Left ventricle myocardium inferior (tissue), 1 donor: ENCODE results near the gene RNF150. TPM values are rescaled to one million over a fixed set of nuclear protein-coding genes. Genes with fewer than 3 reads are reported as not detected.
A peak's percentile ranks its signal among the peaks of the same experiment; 100 is the strongest.

Source experiments
- DNase-seq: peaks from one replicate; pipeline ENCODE4 v3.0.0-alpha.2; 2020
- H3K27ac ChIP-seq: fragments of 200-600 bp; replicated peaks from 2 replicates; pipeline ENCODE4 v1.8.0; 2021
- H3K27me3 ChIP-seq: fragments of 200-600 bp; 2 replicates; pipeline ENCODE4 v1.8.0; 2021; ENCODE audit warnings: low read depth
- H3K36me3 ChIP-seq: fragments of 200-600 bp; 2 replicates; pipeline ENCODE4 v1.8.0; 2021
- H3K4me1 ChIP-seq: fragments of 200-600 bp; 2 replicates; pipeline ENCODE4 v1.8.0; 2021
- H3K4me3 ChIP-seq: fragments of 200-600 bp; 2 replicates; pipeline ENCODE4 v1.8.0; 2021; ENCODE audit warnings: mild to moderate bottlenecking, moderate library complexity
- H3K9me3 ChIP-seq: fragments of 200-600 bp; replicated peaks from 2 replicates; pipeline ENCODE4 v1.8.0; 2021
- intact Hi-C: fragments of 100-400 bp; cut with micrococcal nuclease; formaldehyde crosslinking; loops from one replicate; pipeline ENCODE4 v1.11.0; 2022
- total RNA-seq: library from RNA; stranded (reverse); fragmentation: NEBNext Ultra II Directional; extraction: Animal tissue kit (Norgen Biotek cat#: 25700); gene quantifications from one replicate; pipeline ENCODE4 v1.2.1, GENCODE V29; 2021
- TF ChIP-seq, protein P1 (sequence below): fragments of 200-600 bp; IDR thresholded peaks from 2 replicates; pipeline ENCODE4 v1.8.0; 2021; ENCODE audit warnings: antibody characterized with exemption, mild to moderate bottlenecking, borderline replicate concordance
- donor health status: DM: no; HTN: yes; CAD: no; lungs with severe emphysema.

The RNF150 gene
- total RNA-seq, 1 donor from 2014 or later: 68.0 TPM

DNA sequence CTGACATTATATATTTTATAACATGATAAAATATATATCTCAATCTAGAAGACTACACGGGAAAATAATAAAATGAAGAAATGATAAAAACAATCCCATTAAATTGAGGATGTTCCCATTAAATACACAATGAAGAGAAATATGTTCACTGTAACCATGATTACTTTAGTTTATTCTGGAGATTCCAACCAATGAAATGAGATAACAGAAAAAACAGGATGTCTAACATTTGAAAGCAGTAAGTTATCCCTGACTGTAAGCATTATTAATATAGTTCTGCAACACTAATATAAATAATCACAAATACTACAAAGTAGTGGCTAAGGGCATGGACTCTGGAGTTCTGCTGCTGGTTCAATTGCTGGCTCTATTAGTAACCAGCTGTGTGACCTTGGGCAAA is 169.4 kb downstream of the RNF150 start:
- Histone ChIP-seq H3K4me1 (no peaks in the 10 kb centered on the region), H3K4me3 (no peak overlapping the region), H3K9me3 (no peaks in the 10 kb centered on the region), H3K27me3 (no peaks in the 10 kb centered on the region), H3K36me3 (no peaks in the 10 kb centered on the region), H3K27ac (no peak overlapping the region)
- TF ChIP-seq, protein P1, sequence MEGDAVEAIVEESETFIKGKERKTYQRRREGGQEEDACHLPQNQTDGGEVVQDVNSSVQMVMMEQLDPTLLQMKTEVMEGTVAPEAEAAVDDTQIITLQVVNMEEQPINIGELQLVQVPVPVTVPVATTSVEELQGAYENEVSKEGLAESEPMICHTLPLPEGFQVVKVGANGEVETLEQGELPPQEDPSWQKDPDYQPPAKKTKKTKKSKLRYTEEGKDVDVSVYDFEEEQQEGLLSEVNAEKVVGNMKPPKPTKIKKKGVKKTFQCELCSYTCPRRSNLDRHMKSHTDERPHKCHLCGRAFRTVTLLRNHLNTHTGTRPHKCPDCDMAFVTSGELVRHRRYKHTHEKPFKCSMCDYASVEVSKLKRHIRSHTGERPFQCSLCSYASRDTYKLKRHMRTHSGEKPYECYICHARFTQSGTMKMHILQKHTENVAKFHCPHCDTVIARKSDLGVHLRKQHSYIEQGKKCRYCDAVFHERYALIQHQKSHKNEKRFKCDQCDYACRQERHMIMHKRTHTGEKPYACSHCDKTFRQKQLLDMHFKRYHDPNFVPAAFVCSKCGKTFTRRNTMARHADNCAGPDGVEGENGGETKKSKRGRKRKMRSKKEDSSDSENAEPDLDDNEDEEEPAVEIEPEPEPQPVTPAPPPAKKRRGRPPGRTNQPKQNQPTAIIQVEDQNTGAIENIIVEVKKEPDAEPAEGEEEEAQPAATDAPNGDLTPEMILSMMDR: no peak
- no peak for DNase-seq
- intact Hi-C loops: no loop called here

DNA sequence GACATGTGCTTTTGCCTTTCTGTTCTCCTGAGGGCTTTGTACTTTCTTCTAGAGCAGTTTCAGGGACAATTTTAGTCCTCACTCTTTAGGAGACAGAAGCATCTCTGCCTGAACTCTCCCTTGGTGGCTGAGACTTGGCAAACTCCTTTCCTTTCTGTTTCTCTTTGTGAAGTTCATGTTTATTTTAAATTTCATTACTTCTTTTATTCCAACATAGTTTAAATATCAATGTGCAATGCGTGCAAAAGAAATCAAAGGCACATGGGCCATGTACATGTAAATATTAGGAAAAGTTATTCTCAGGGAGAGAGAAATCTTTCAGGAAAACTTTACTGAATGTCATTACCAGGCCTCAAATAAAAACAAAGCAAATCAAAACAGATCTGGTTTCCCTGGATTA is 177.6 kb downstream of the RNF150 start:
- H3K27ac ChIP-seq: peak overlapping the region; percentile 39
- TF ChIP-seq, protein P1: no peak
- H3K4me1 ChIP-seq: peaks cover 17% of the 10 kb centered on the region
- no peak for DNase-seq
- no peaks in the 10 kb centered on the region for H3K27me3 ChIP-seq
- intact Hi-C loops: no loop called here
- H3K9me3 ChIP-seq: peaks cover 5% of the 10 kb centered on the region
- no peaks in the 10 kb centered on the region for H3K36me3 ChIP-seq
- no peak overlapping the region for H3K4me3 ChIP-seq

DNA sequence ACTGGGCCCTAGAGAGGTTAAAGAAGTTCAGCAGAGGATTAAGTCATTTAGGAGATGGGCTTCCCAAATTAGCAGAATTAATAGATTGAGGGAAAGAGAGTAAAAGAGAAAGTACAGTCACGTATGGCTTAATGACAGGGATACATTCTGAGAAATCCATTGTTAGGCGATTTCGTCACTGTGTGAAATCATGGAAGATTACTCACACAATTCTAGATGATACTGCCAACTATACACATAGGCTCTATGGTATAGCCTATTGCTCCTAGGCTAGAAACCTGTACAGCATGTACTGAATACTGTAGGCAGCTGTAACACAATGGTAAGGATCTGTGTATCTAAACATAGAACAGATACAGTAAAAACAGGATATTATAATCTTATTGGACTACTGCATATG is 180.6 kb downstream of the RNF150 start:
- TF ChIP-seq, protein P1: no peak
- H3K27ac ChIP-seq: no peak overlapping the region

DNA sequence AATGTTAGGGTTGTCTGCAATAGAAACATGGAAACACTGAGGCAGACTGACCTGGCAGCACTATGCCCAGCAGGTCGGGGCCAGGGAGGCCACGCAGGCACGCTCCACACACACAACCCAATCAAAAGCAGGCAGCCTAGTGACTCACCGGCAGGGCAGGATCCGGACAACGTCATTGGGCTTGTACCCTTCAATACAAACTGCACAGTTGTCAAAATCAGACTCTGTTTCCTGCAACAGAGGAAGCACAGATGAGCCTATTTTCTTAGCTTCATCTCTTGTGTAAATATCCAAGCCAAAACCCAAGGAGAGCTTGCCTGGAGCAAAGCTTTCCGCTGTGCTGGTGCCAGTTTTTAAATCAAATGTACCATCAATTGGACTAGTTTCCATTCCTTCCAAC is 185.8 kb downstream of the RNF150 start:
- TF ChIP-seq, protein P1: no peak
- intact Hi-C loops: no loop called here
- H3K9me3 ChIP-seq: no peaks in the 10 kb centered on the region
- H3K4me1 ChIP-seq: peaks cover 13% of the 10 kb centered on the region
- H3K27me3 ChIP-seq: no peaks in the 10 kb centered on the region
- no peak overlapping the region for H3K4me3 ChIP-seq
- no peaks in the 10 kb centered on the region for H3K36me3 ChIP-seq
- H3K27ac ChIP-seq: no peak overlapping the region
- DNase-seq: no peak

More for the DNA sequence above, 180.6 kb downstream of the RNF150 start:
- H3K27me3 ChIP-seq: no peaks in the 10 kb centered on the region
- no peaks in the 10 kb centered on the region for H3K36me3 ChIP-seq
- intact Hi-C loops: no loop called here
- no peak overlapping the region for H3K4me3 ChIP-seq
- H3K4me1 ChIP-seq: peaks cover 17% of the 10 kb centered on the region
- DNase-seq: no peak
- H3K9me3 ChIP-seq: peaks cover 5% of the 10 kb centered on the region

DNA sequence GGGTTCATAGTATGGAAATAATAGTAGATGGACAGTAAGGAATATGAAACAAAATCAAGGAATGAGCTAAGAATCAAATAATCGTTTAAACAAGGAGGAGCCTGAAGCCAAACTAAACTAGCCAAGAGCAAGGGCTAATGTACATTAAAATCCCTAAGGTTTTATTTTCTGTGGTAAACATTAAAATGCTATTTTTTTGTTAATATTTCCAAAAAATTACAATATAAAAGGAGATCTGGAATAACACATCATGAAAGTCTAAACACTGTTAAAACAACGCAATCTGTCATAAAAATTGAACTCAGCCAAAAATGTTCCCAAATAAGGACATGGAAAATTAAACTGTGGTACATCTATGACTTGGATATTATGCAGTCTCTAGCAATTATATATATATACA is 188.2 kb downstream of the RNF150 start:
- no peak for DNase-seq
- TF ChIP-seq, protein P1: no peak
- intact Hi-C loops: no loop called here
- H3K27ac ChIP-seq: no peak overlapping the region
- H3K36me3 ChIP-seq: no peaks in the 10 kb centered on the region
- no peak overlapping the region for H3K4me3 ChIP-seq
- no peaks in the 10 kb centered on the region for H3K9me3 ChIP-seq
- H3K27me3 ChIP-seq: no peaks in the 10 kb centered on the region
- peaks cover 34% of the 10 kb centered on the region for H3K4me1 ChIP-seq

DNA sequence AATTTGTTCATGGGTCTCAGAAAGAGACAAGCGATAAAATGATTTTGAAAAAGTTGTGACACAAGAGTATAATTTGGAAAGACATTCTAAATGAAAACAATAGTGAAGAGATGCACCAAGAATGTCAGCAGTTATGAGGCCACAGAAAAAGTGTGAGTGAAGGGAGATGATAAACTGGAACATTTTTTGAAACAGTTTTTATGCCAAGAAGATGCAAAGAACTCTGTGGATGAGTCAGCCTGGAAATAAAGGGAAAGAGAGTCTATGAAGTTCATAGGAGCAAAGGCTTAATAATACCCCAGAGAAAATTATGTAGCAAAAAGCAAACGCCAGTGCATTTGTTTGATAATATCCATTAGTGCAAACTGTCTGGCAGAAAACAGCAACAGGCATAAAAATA is 188.7 kb downstream of the RNF150 start:
- Histone ChIP-seq H3K4me1 (peaks cover 39% of the 10 kb centered on the region), H3K27ac (no peak overlapping the region), H3K9me3 (no peaks in the 10 kb centered on the region), H3K36me3 (no peaks in the 10 kb centered on the region), H3K27me3 (no peaks in the 10 kb centered on the region), H3K4me3 (no peak overlapping the region)
- no peak for DNase-seq
- TF ChIP-seq, protein P1: no peak
- intact Hi-C loops: no loop called here
